Testis (tissue), 5 donors: ENCODE results near the gene ACADVL. TPM values are rescaled to one million over a fixed set of nuclear protein-coding genes. Genes with fewer than 3 reads are reported as not detected.
"Not testable (repeated sequence)": the region's sequence is repeated elsewhere in the genome, so short reads cannot be mapped to it uniquely, and the experiment has no call there.

Experiments
- DNase-seq: peaks from one replicate; pipeline ENCODE4 v3.0.0-alpha.2; 2019
- H3K27ac ChIP-seq, 2 donors: fragments of 200-600 bp; sonication (generic); one replicate each; pipeline ENCODE4 v1.5.1; 2019
- H3K27me3 ChIP-seq: fragments of 200-600 bp; sonication (generic); one replicate; pipeline ENCODE4 v1.5.1; 2019
- H3K36me3 ChIP-seq: fragments of 200-600 bp; sonication (generic); one replicate; pipeline ENCODE4 v1.5.1; 2017; ENCODE audit warnings: low read depth; ENCODE audit errors: missing control alignments
- H3K4me1 ChIP-seq: fragments of 200-600 bp; sonication (generic); one replicate; pipeline ENCODE4 v1.5.1; 2019
- H3K4me3 ChIP-seq, 2 donors: fragments of 200-600 bp; sonication (generic); one replicate each; pipeline ENCODE4 v1.5.1; 2017 to 2019
- H3K9me3 ChIP-seq: fragments of 200-600 bp; sonication (generic); one replicate; pipeline ENCODE4 v1.5.1; 2017
- CTCF ChIP-seq, 3 experiments: fragments of 450-650 bp in 2 of 3; fragments of 200-600 bp in 1 of 3; sonication (generic) in 1 of 3; IDR thresholded peaks; one replicate each; pipeline ENCODE4 v1.5.1; 2016 to 2019; ENCODE audit warnings: antibody characterized with exemption in 3 of 3, mild to moderate bottlenecking in 2 of 3, moderate library complexity in 1 of 3
- POLR2A ChIP-seq: fragments of 450-650 bp; IDR thresholded peaks from one replicate; pipeline ENCODE4 v1.6.1; 2017; ENCODE audit warnings: antibody characterized with exemption, mild to moderate bottlenecking, moderate library complexity
- WGBS, 2 donors: methylation state at CpG; one replicate each; pipeline ENCODE4 v1.1.5; 2018; 5-methylcytosine and 5-hydroxymethylcytosine counted together
- intact Hi-C: fragments of 100-400 bp; cut with DNase I; formaldehyde crosslinking; loops from one replicate; pipeline ENCODE4 v1.15.1; 2023; ENCODE audit warnings: low total_unique reads
- long read RNA-seq, 2 donors: transcript quantifications; one replicate each; lab custom pipeline, GENCODE V29; 2026
- polyA plus RNA-seq: library from polyadenylated mRNA; stranded (reverse); fragments of 350-450 nt; fragmentation: Illumina TruSeq; extraction: RNeasy Lipid Tissue Mini Kit (QIAGEN cat#74804); gene quantifications from one replicate; pipeline ENCODE4 v1.2.3, GENCODE V29; 2014; ENCODE audit warnings: low read depth, low replicate concordance; ENCODE audit not compliant: insufficient read depth
- total RNA-seq, 2 donors: library from RNA; depleted of rRNA; stranded (reverse); fragments of >200 nt; gene quantifications; one replicate each; pipeline ENCODE4 v1.2.3, GENCODE V29; 2016

ACADVL gene
- total RNA-seq (100 to 1,000 TPM; 298 to 458 TPM), polyA plus RNA-seq (334 TPM)
- long read RNA-seq, donor 1, transcript ACADVL-206 (8 exons, 1,212 nt) = minor isoform, 9 of 303 reads
- long read RNA-seq, donor 1, transcript ACADVL-214 (1 exons, 1,732 nt) = minor isoform, 10 of 303 reads
- long read RNA-seq, donor 1, transcript ACADVL-203 (20 exons, 2,323 nt) = major isoform, 24 of 303 reads
- long read RNA-seq, donor 1, partial matches to known transcripts = 238 of 303 reads
- long read RNA-seq, donor 1, other reads (novel, unspliced or antisense) = 13 of 303 reads
- long read RNA-seq, donor 2, transcript ACADVL-203 (20 exons, 2,323 nt) = major isoform, 24 of 42 reads
- long read RNA-seq, donor 2, partial matches to known transcripts = 5 of 42 reads
- long read RNA-seq, donor 2, other reads (novel, unspliced or antisense) = 0 of 42 reads

GRCh38 chr17:7219812-7220592 is at the start of gene ACADVL, which contains the start of gene DLG4:
ACADVL (plus strand) TSS chr17:7219938; CDS start chr17:7219985, 47 bp downstream.
DLG4 (minus strand) TSS chr17:7219836.
- TF ChIP-seq POLR2A (no peak), CTCF (IDR thresholded peaks at IDR 0.05) (no peak)
- H3K9me3 ChIP-seq = no peaks in the 10 kb centered on the region
- WGBS, 2 donors = 0 to 1% methylated on average over 49 to 57 of the region's 63 CpGs
- DNase-seq = peak; percentile 91
- H3K27ac ChIP-seq = peak within 1 kb of the TSS; percentile 84 to 89
- intact Hi-C loops = no loop called here
- peaks cover 26% of the 10 kb centered on the region for H3K4me1 ChIP-seq
- no peaks in the 10 kb centered on the region for H3K36me3 ChIP-seq
- H3K27me3 ChIP-seq = no peaks in the 10 kb centered on the region
- H3K4me3 ChIP-seq = peak within 1 kb of the TSS; percentile 66 to 86

DNA sequence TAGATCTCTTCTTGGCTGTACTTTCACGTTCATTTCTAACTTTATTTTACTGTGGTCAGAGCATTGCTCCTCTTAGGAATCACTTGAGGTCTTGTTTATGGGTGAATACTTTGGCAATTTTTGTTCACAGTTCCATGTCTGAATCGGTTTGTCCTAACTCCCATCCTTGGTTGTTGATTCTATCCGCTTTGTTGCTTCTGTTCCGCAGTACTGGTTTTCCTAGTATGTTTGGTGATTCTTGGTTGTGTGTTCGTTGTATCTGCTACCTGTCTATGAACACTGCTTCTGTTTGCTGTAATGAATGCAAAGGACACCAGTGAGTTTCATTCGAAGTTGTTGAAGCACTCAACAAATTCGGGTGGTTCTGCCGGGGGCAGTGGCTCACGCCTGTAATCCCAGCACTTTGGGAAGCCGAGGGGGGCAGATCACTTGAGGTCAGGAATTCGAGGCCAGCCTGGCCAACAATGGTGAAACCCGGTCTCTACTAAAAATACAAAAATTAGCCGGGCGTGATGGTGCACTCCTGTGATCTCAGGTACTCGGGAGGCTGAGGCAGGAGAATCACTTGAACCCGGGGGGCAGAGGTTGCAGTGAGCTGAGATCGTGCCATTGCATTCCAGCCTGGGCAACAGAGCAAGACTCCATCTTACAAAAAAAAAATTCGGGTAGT is 47.1 kb upstream of the ACADVL start:
- H3K36me3 ChIP-seq, DNase-seq, H3K9me3 ChIP-seq, H3K4me3 ChIP-seq, H3K4me1 ChIP-seq, intact Hi-C loops, H3K27ac ChIP-seq, H3K27me3 ChIP-seq: not testable (repeated sequence)
- WGBS, 2 donors = 78 to 86% methylated on average over 18 of the region's 18 CpGs

GRCh38 chr17:7173687-7174602 is 45.8 kb upstream of the ACADVL start:
- H3K27me3 ChIP-seq = no peaks in the 10 kb centered on the region
- peak overlapping the region in 1 of 2 donors; percentile 11 for H3K4me3 ChIP-seq
- TF ChIP-seq CTCF (IDR thresholded peaks at IDR 0.05) (no peak), POLR2A (no peak)
- no peaks in the 10 kb centered on the region for H3K36me3 ChIP-seq
- 42 to 44% methylated on average over 26 to 69 of the region's 69 CpGs for WGBS, 2 donors
- H3K9me3 ChIP-seq = no peaks in the 10 kb centered on the region
- intact Hi-C loops = no loop called here
- DNase-seq = peak; percentile 85
- no peak overlapping the region for H3K27ac ChIP-seq
- peaks cover 12% of the 10 kb centered on the region for H3K4me1 ChIP-seq

GRCh38 chr17:7174603-7175326 is 45.0 kb upstream of the ACADVL start:
- H3K4me1 ChIP-seq = peaks cover 12% of the 10 kb centered on the region
- TF ChIP-seq CTCF (IDR thresholded peaks at IDR 0.05) (no peak), POLR2A (no peak)
- no peaks in the 10 kb centered on the region for H3K36me3 ChIP-seq
- peak overlapping the region in 1 of 2 donors; percentile 11 for H3K4me3 ChIP-seq
- H3K27me3 ChIP-seq = no peaks in the 10 kb centered on the region
- WGBS, 2 donors = 60 to 65% methylated on average over 7 of the region's 7 CpGs
- no peak overlapping the region for H3K27ac ChIP-seq
- H3K9me3 ChIP-seq = no peaks in the 10 kb centered on the region
- intact Hi-C loops = no loop called here
- no peak for DNase-seq
